H9 (cell line): Measurements from ENCODE around the gene UFSP1. TPM values are rescaled to one million over a fixed set of nuclear protein-coding genes. Genes with fewer than 3 reads are reported as not detected.

Experiments
- DNase-seq: peaks from one replicate; pipeline ENCODE4 v3.0.0-alpha.2; 2017
- H2AFZ ChIP-seq: one replicate; pipeline ENCODE4 v1.6.1; 2013; ENCODE audit warnings: mild to moderate bottlenecking, low read length, control low read depth, moderate library complexity
- H2AK5ac ChIP-seq: 2 replicates; pipeline ENCODE4 v1.6.1; 2013; ENCODE audit warnings: low read length, control low read depth, mixed read lengths; ENCODE audit not compliant: insufficient read length
- H2BK120ac ChIP-seq: one replicate; pipeline ENCODE4 v1.6.1; 2013; ENCODE audit warnings: low read depth, mild to moderate bottlenecking, low read length, control low read depth, inconsistent platforms; ENCODE audit not compliant: poor library complexity, severe bottlenecking
- H2BK12ac ChIP-seq: 2 replicates; pipeline ENCODE4 v1.6.1; 2013; ENCODE audit warnings: low read length, control low read depth, mixed read lengths, low read depth; ENCODE audit not compliant: insufficient read length
- H2BK15ac ChIP-seq: 2 replicates; pipeline ENCODE4 v1.6.1; 2013; ENCODE audit warnings: low read depth, low read length, control low read depth
- H2BK20ac ChIP-seq: one replicate; pipeline ENCODE4 v1.6.1; 2013; ENCODE audit warnings: low read depth, mild to moderate bottlenecking, low read length, control low read depth, inconsistent platforms; ENCODE audit not compliant: poor library complexity, severe bottlenecking
- H2BK5ac ChIP-seq: 2 replicates; pipeline ENCODE4 v1.6.1; 2013; ENCODE audit warnings: low read length, control low read depth, mixed read lengths; ENCODE audit not compliant: insufficient read length
- H3K14ac ChIP-seq: 2 replicates; pipeline ENCODE4 v1.6.1; 2013; ENCODE audit warnings: low read length, control low read depth; ENCODE audit not compliant: insufficient read depth
- H3K18ac ChIP-seq: 2 replicates; pipeline ENCODE4 v1.6.1; 2013; ENCODE audit warnings: low read depth, mild to moderate bottlenecking, mixed read lengths, low read length, control low read depth; ENCODE audit not compliant: insufficient read length
- H3K23ac ChIP-seq: 2 replicates; pipeline ENCODE4 v1.6.1; 2013; ENCODE audit warnings: low read length, control low read depth, mixed read lengths, low read depth; ENCODE audit not compliant: insufficient read length
- H3K23me2 ChIP-seq: 2 replicates; pipeline ENCODE4 v1.6.1; 2013; ENCODE audit warnings: low read depth, mild to moderate bottlenecking, mixed read lengths, low read length, control low read depth; ENCODE audit not compliant: insufficient read length, poor library complexity, severe bottlenecking
- H3K27ac ChIP-seq: 2 replicates; pipeline ENCODE4 v1.5.1; 2013; ENCODE audit warnings: low read length, control low read depth, mixed read lengths, low read depth; ENCODE audit not compliant: insufficient read length
- H3K27me3 ChIP-seq: 2 replicates; pipeline ENCODE4 v1.6.1; 2013; ENCODE audit warnings: low read length, control low read depth, inconsistent platforms; ENCODE audit not compliant: insufficient read depth
- H3K4ac ChIP-seq: 2 replicates; pipeline ENCODE4 v1.6.1; 2013; ENCODE audit warnings: low read depth, mild to moderate bottlenecking, control low read depth, inconsistent platforms, low read length, moderate library complexity
- H3K4me1 ChIP-seq: 2 replicates; pipeline ENCODE4 v1.6.1; 2013; ENCODE audit warnings: low read length, control low read depth, inconsistent platforms; ENCODE audit not compliant: insufficient read depth
- H3K4me2 ChIP-seq: 2 replicates; pipeline ENCODE4 v1.6.1; 2013; ENCODE audit warnings: low read length, control low read depth, mixed read lengths; ENCODE audit not compliant: insufficient read length, insufficient read depth
- H3K56ac ChIP-seq: 2 replicates; pipeline ENCODE4 v1.6.1; 2013; ENCODE audit warnings: low read depth, mild to moderate bottlenecking, mixed read lengths, low read length, control low read depth; ENCODE audit not compliant: insufficient read length
- H3K79me1 ChIP-seq: 2 replicates; pipeline ENCODE4 v1.6.1; 2013; ENCODE audit warnings: low read depth, mild to moderate bottlenecking, moderate library complexity, low read length, control low read depth, inconsistent platforms; ENCODE audit not compliant: insufficient read depth, poor library complexity, severe bottlenecking
- H3K79me2 ChIP-seq: 2 replicates; pipeline ENCODE4 v1.6.1; 2013; ENCODE audit warnings: low read length, control low read depth, inconsistent platforms; ENCODE audit not compliant: insufficient read depth
- H3K9ac ChIP-seq: 2 replicates; pipeline ENCODE4 v1.6.1; 2013; ENCODE audit warnings: low read length, control low read depth, mixed read lengths; ENCODE audit not compliant: insufficient read length; ENCODE audit errors: extremely low read depth
- H3K9me3 ChIP-seq: one replicate; pipeline ENCODE4 v1.6.1; 2013; ENCODE audit warnings: low read depth, low read length, inconsistent platforms; ENCODE audit not compliant: control insufficient read depth
- H3T11ph ChIP-seq: one replicate; pipeline ENCODE4 v1.6.1; 2013; ENCODE audit warnings: mild to moderate bottlenecking, low read length, control low read depth, inconsistent platforms
- H4K20me1 ChIP-seq: one replicate; pipeline ENCODE4 v1.6.1; 2013; ENCODE audit not compliant: control insufficient read depth, insufficient read length, insufficient read depth
- H4K5ac ChIP-seq: 2 replicates; pipeline ENCODE4 v1.6.1; 2013; ENCODE audit warnings: low read depth, mild to moderate bottlenecking, mixed read lengths, low read length, control low read depth; ENCODE audit not compliant: insufficient read length
- H4K8ac ChIP-seq: replicated peaks from 2 replicates; pipeline ENCODE4 v1.6.1; 2013; ENCODE audit warnings: low read length, control low read depth, mixed read lengths, low read depth; ENCODE audit not compliant: insufficient read length
- H4K91ac ChIP-seq: 2 replicates; pipeline ENCODE4 v1.6.1; 2013; ENCODE audit warnings: low read depth, mild to moderate bottlenecking, moderate library complexity, mixed read lengths, low read length, control low read depth; ENCODE audit not compliant: insufficient read length
- H3K27ac Mint-ChIP-seq, 3 experiments: 2 replicates in 2 of 3; 3 replicates in 1 of 3; pipeline ENCODE4 v1.8.0; 2020 to 2021; ENCODE audit warnings: mixed read lengths in 3 of 3, mild to moderate bottlenecking in 1 of 3, moderate library complexity in 1 of 3
- H3K27me3 Mint-ChIP-seq: 2 replicates; pipeline ENCODE4 v1.8.0; 2021; ENCODE audit warnings: low read depth, mild to moderate bottlenecking, moderate library complexity, mixed read lengths
- H3K36me3 Mint-ChIP-seq, 3 experiments: 2 replicates in 2 of 3; 3 replicates in 1 of 3; pipeline ENCODE4 v1.8.0; 2020 to 2021; ENCODE audit warnings: low read depth in 3 of 3, mixed read lengths in 3 of 3; ENCODE audit not compliant: insufficient read depth in 1 of 3
- H3K4me1 Mint-ChIP-seq, 2 experiments: 2 replicates each; pipeline ENCODE4 v1.8.0; 2020; ENCODE audit warnings: mixed read lengths in 2 of 2
- H3K4me3 Mint-ChIP-seq, 2 experiments: 2 replicates in 1 of 2; 3 replicates in 1 of 2; pipeline ENCODE4 v1.8.0; 2020 to 2021; ENCODE audit warnings: mild to moderate bottlenecking in 2 of 2, mixed read lengths in 2 of 2, moderate library complexity in 1 of 2
- H3K9me3 Mint-ChIP-seq, 2 experiments: 2 replicates in 1 of 2; 3 replicates in 1 of 2; pipeline ENCODE4 v1.8.0; 2020; ENCODE audit warnings: mild to moderate bottlenecking in 2 of 2, mixed read lengths in 2 of 2, moderate library complexity in 1 of 2
- CTCF ChIP-seq: fragments of 200-600 bp; sonication (generic); conservative IDR thresholded peaks from 3 replicates; pipeline ENCODE4 v1.8.0; 2021; ENCODE audit warnings: antibody characterized with exemption, mild to moderate bottlenecking
- WGBS: extraction: QIAGEN DNeasy Blood & Tissue Kit; methylation state at CpG from one replicate; pipeline ENCODE4 v1.1.7; 2013; ENCODE audit warnings: missing lambda C conversion rate, low lambda C conversion rate, mixed read lengths; ENCODE audit not compliant: insufficient read length; ENCODE audit errors: extremely low coverage; 5-methylcytosine and 5-hydroxymethylcytosine counted together
- total RNA-seq: library from RNA; stranded (reverse); gene quantifications from 2 replicates; pipeline ENCODE4 v1.2.1, GENCODE V29; 2021

The UFSP1 gene
- total RNA-seq, 1 experiment from 2014 or later, result 4.3 TPM

DNA sequence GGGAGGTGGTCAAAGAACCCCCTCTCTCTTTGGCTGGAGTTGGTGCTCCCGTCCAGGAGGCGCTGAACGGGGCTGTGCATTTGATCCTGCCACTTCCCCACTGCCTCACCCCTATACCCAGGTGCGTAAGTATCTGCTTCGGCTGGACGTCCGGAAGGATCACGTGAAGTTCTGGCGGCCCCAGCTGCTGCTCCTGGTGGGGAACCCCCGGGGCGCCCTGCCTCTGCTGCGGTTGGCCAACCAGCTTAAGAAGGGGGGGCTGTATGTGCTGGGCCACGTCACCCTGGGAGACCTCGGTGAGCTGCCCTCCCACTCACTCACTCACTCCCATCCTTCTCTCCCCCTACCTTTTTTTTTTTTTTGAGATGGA is 27.9 kb downstream of the UFSP1 start:
- H4K91ac ChIP-seq, result no peak overlapping the region
- H3K18ac ChIP-seq, result no peak overlapping the region
- H3K4me2 ChIP-seq, result no peak overlapping the region
- no peaks in the 10 kb centered on the region for H3K79me2 ChIP-seq
- H3K27ac ChIP-seq, result no peak overlapping the region
- no peaks in the 10 kb centered on the region for H3K79me1 ChIP-seq
- no peak overlapping the region for H3K27ac Mint-ChIP-seq
- no peak overlapping the region for H2BK12ac ChIP-seq
- H4K8ac ChIP-seq, result no peak overlapping the region
- no peaks in the 10 kb centered on the region for H3K27me3 ChIP-seq
- H3K14ac ChIP-seq, result no peak overlapping the region; the same call in 1 of the 2 replicates
- no peak overlapping the region for H4K5ac ChIP-seq
- H2AFZ ChIP-seq, result no peak overlapping the region
- peaks cover under 1 to 5% of the 10 kb centered on the region in 2 experiments; a peak in 2 of 4 replicates for H3K4me1 Mint-ChIP-seq
- H3K9me3 Mint-ChIP-seq, result no peaks in the 10 kb centered on the region; a peak in 1 of 5 replicates
- H3K23ac ChIP-seq, result no peak overlapping the region
- H3K4ac ChIP-seq, result no peak overlapping the region
- no peaks in the 10 kb centered on the region for H3K27me3 Mint-ChIP-seq
- no peak overlapping the region for H3K56ac ChIP-seq
- no peak overlapping the region for H2BK120ac ChIP-seq
- H3K23me2 ChIP-seq, result no peaks in the 10 kb centered on the region
- no peak overlapping the region for H2BK15ac ChIP-seq
- no peak overlapping the region for H3K4me3 Mint-ChIP-seq
- H2AK5ac ChIP-seq, result no peak overlapping the region
- H2BK20ac ChIP-seq, result no peak overlapping the region
- H2BK5ac ChIP-seq, result no peak overlapping the region
- no peak for TF ChIP-seq CTCF
- no peak for DNase-seq
- H4K20me1 ChIP-seq, result no peaks in the 10 kb centered on the region
- no peaks in the 10 kb centered on the region for H3K4me1 ChIP-seq
- H3T11ph ChIP-seq, result no peak overlapping the region
- H3K36me3 Mint-ChIP-seq, result peaks cover 23 to 51% (median 41%) of the 10 kb centered on the region in 3 experiments; a peak in 6 of 7 replicates
- WGBS, result no CpG with 5 or more reads among the region's 14 CpGs
- H3K9me3 ChIP-seq, result no peaks in the 10 kb centered on the region
- H3K9ac ChIP-seq, result no peak overlapping the region
